Smooth muscle cell (in vitro differentiated cells): ENCODE data around the gene CTBP2. TPM values are rescaled to one million over a fixed set of nuclear protein-coding genes. Genes with fewer than 3 reads are reported as not detected.

Source experiments
- DNase-seq: peaks from one replicate; lab custom pipeline; 2025; ENCODE audit not compliant: unreplicated experiment; lab: John Stamatoyannopoulos, UW
- H2AFZ ChIP-seq: fragments of 200-600 bp; sonication (generic); 2 replicates; pipeline ENCODE4 v1.6.0; 2016; ENCODE audit warnings: antibody characterized with exemption, low read depth, mild to moderate bottlenecking
- H3F3A ChIP-seq: fragments of 200-600 bp; sonication (generic); 2 replicates; pipeline ENCODE4 v1.6.0; 2017; ENCODE audit warnings: antibody characterized with exemption, low read depth
- H3K27ac ChIP-seq: fragments of 200-600 bp; sonication (generic); 2 replicates; pipeline ENCODE4 v1.5.1; 2016; ENCODE audit warnings: low read depth, mild to moderate bottlenecking
- H3K27me3 ChIP-seq: fragments of 200-600 bp; sonication (generic); 2 replicates; pipeline ENCODE4 v1.6.1; 2016; ENCODE audit warnings: low read depth, mild to moderate bottlenecking
- H3K36me3 ChIP-seq: fragments of 200-600 bp; sonication (generic); 2 replicates; pipeline ENCODE4 v1.5.1; 2016; ENCODE audit warnings: low read depth
- H3K4me1 ChIP-seq: fragments of 200-600 bp; sonication (generic); 2 replicates; pipeline ENCODE4 v1.5.1; 2016; ENCODE audit warnings: low read depth
- H3K4me2 ChIP-seq: fragments of 200-600 bp; sonication (generic); 2 replicates; pipeline ENCODE4 v1.6.0; 2016; ENCODE audit warnings: mild to moderate bottlenecking
- H3K4me3 ChIP-seq: fragments of 200-600 bp; sonication (generic); 2 replicates; pipeline ENCODE4 v1.5.1; 2016; ENCODE audit warnings: mild to moderate bottlenecking
- H3K79me2 ChIP-seq: fragments of 200-600 bp; sonication (generic); 2 replicates; pipeline ENCODE4 v1.6.0; 2016; ENCODE audit warnings: low read depth, mild to moderate bottlenecking
- H3K9ac ChIP-seq: fragments of 200-600 bp; sonication (generic); 2 replicates; pipeline ENCODE4 v1.6.0; 2016; ENCODE audit warnings: low read depth
- H3K9me3 ChIP-seq: fragments of 200-600 bp; sonication (generic); replicated peaks from 2 replicates; pipeline ENCODE4 v1.5.1; 2016; ENCODE audit warnings: low read depth
- H4K20me1 ChIP-seq: fragments of 200-600 bp; sonication (generic); 2 replicates; pipeline ENCODE4 v1.6.0; 2016; ENCODE audit warnings: low read depth
- WGBS: methylation state at CpG from one replicate; pipeline ENCODE4 v1.1.7; 2016; ENCODE audit warnings: low lambda C conversion rate; 5-methylcytosine and 5-hydroxymethylcytosine counted together
- polyA plus RNA-seq: library from polyadenylated mRNA; unstranded; fragments of >200 nt; fragmentation: Nextera tagmentation; extraction: Ambion mirVana; gene quantifications from 2 replicates; pipeline ENCODE4 v1.2.1, GENCODE V29; 2016
- total RNA-seq: library from RNA; depleted of rRNA; stranded (reverse); fragments of >200 nt; gene quantifications from 2 replicates; pipeline ENCODE4 v1.2.3, GENCODE V29; 2014
- TF ChIP-seq, protein P1 (sequence below): fragments of 200-600 bp; sonication (generic); IDR thresholded peaks from 2 replicates; pipeline ENCODE4 v1.5.1; 2017; ENCODE audit warnings: borderline replicate concordance, mild to moderate bottlenecking, antibody characterized with exemption; ENCODE audit not compliant: insufficient read depth, poor library complexity, severe bottlenecking

The CTBP2 gene
- total and polyA plus RNA-seq, 2 experiments from 2014 or later = 49.9 to 69.5 TPM

- H3K4me3 ChIP-seq = no peak overlapping the region
- H2AFZ ChIP-seq = no peak overlapping the region
- H3K36me3 ChIP-seq = peaks cover 10% of the 10 kb centered on the region
- no peaks in the 10 kb centered on the region for H3K27me3 ChIP-seq
- DNase-seq = no peak
- H3K27ac ChIP-seq = no peak overlapping the region
- peaks cover 97% of the 10 kb centered on the region for H3K79me2 ChIP-seq
- TF ChIP-seq, protein P1, sequence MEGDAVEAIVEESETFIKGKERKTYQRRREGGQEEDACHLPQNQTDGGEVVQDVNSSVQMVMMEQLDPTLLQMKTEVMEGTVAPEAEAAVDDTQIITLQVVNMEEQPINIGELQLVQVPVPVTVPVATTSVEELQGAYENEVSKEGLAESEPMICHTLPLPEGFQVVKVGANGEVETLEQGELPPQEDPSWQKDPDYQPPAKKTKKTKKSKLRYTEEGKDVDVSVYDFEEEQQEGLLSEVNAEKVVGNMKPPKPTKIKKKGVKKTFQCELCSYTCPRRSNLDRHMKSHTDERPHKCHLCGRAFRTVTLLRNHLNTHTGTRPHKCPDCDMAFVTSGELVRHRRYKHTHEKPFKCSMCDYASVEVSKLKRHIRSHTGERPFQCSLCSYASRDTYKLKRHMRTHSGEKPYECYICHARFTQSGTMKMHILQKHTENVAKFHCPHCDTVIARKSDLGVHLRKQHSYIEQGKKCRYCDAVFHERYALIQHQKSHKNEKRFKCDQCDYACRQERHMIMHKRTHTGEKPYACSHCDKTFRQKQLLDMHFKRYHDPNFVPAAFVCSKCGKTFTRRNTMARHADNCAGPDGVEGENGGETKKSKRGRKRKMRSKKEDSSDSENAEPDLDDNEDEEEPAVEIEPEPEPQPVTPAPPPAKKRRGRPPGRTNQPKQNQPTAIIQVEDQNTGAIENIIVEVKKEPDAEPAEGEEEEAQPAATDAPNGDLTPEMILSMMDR = no peak
- H3K9me3 ChIP-seq = no peaks in the 10 kb centered on the region
- H4K20me1 ChIP-seq = peaks cover 95% of the 10 kb centered on the region
- H3F3A ChIP-seq = peaks cover 11% of the 10 kb centered on the region
- H3K9ac ChIP-seq = no peak overlapping the region
- H3K4me1 ChIP-seq = peaks cover 4% of the 10 kb centered on the region
- H3K4me2 ChIP-seq = no peak overlapping the region
Observed at GRCh38 chr10:125105155-125105554, 55.2 kb downstream of the CTBP2 start.

DNA sequence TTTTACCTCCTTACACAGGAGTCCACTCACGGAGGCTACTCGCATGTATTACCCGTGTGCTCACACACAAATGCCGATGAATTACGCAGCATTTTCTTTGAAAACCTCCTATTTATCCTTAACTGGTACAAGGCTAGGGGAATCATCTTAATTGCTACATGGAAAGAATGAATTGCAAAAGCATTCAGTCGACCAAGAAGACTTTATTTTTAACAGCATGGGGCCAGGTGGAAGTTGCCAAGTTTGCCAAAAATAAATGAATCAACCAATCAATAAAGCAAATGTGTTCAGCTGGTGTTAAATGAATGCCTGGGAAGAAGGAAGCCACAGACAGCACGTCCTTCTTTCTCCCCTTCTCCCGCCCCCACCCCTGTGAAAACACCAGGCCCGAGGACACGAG, 55.8 kb downstream of the CTBP2 start:
- no peaks in the 10 kb centered on the region for H3K9me3 ChIP-seq
- no peak for DNase-seq
- peaks cover 95% of the 10 kb centered on the region for H4K20me1 ChIP-seq
- WGBS = 91% methylated on average over 10 of the region's 10 CpGs
- H3K79me2 ChIP-seq = peaks cover 97% of the 10 kb centered on the region
- no peak overlapping the region for H3K4me3 ChIP-seq
- peaks cover 4% of the 10 kb centered on the region for H3K4me1 ChIP-seq
- H3F3A ChIP-seq = peaks cover 11% of the 10 kb centered on the region
- TF ChIP-seq, protein P1 = no peak
- H3K4me2 ChIP-seq = no peak overlapping the region
- H2AFZ ChIP-seq = no peak overlapping the region
- peaks cover 10% of the 10 kb centered on the region for H3K36me3 ChIP-seq
- no peaks in the 10 kb centered on the region for H3K27me3 ChIP-seq
- H3K9ac ChIP-seq = no peak overlapping the region
- no peak overlapping the region for H3K27ac ChIP-seq

DNA sequence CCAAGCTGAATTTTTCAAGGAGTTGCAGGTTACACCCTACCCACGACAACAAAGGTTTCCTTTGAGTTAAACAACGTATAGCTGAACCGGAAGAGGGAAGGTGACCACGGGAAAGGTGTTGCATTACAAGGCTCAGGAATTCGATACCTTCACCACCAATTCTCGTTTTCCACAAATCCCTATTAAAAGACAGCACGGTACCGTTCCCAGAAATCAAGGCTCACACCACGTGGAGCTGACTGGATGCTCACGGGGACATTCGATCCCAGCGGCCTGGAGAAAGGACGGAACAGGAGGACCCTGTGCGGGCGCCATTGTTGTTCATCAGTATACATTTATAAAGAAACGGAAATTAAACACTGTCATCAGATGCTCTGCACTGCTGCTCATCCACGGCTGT, 56.4 kb downstream of the CTBP2 start:
- H4K20me1 ChIP-seq = peaks cover 95% of the 10 kb centered on the region

GRCh38 chr10:125103466-125103865, 56.9 kb downstream of the CTBP2 start:
- no peak for DNase-seq
- 88% methylated on average over 9 of the region's 9 CpGs for WGBS
- H3K79me2 ChIP-seq = peaks cover 95% of the 10 kb centered on the region
- peaks cover 10% of the 10 kb centered on the region for H3K36me3 ChIP-seq
- peaks cover 4% of the 10 kb centered on the region for H3K4me1 ChIP-seq
- H3K9ac ChIP-seq = no peak overlapping the region
- H3K27ac ChIP-seq = peak overlapping the region; percentile 9
- TF ChIP-seq, protein P1 = no peak
- no peak overlapping the region for H3K4me2 ChIP-seq
- no peaks in the 10 kb centered on the region for H3K9me3 ChIP-seq
- H4K20me1 ChIP-seq = peaks cover 98% of the 10 kb centered on the region
- no peak overlapping the region for H3K4me3 ChIP-seq
- no peak overlapping the region for H2AFZ ChIP-seq
- H3K27me3 ChIP-seq = no peaks in the 10 kb centered on the region
- H3F3A ChIP-seq = peaks cover 11% of the 10 kb centered on the region

More for the DNA sequence above, 56.4 kb downstream of the CTBP2 start:
- H3K9ac ChIP-seq = no peak overlapping the region
- no peak overlapping the region for H3K4me3 ChIP-seq
- H3K79me2 ChIP-seq = peaks cover 97% of the 10 kb centered on the region
- H2AFZ ChIP-seq = no peak overlapping the region
- 92% methylated on average over 17 of the region's 17 CpGs for whole genome bisulfite sequencing
- no peaks in the 10 kb centered on the region for H3K9me3 ChIP-seq
- H3K36me3 ChIP-seq = peaks cover 10% of the 10 kb centered on the region
- H3K27me3 ChIP-seq = no peaks in the 10 kb centered on the region
- TF ChIP-seq, protein P1 = no peak
- H3K27ac ChIP-seq = no peak overlapping the region
- DNase-seq = no peak
- no peak overlapping the region for H3K4me2 ChIP-seq
- peaks cover 11% of the 10 kb centered on the region for H3F3A ChIP-seq
- H3K4me1 ChIP-seq = peaks cover 4% of the 10 kb centered on the region
